Astrocyte of the spinal cord (primary cell): ENCODE data around the gene GGACT.

ENCODE experiments used
- DNase-seq: peaks from one replicate; pipeline ENCODE4 v3.0.0; 2011; ENCODE audit warnings: low read depth, low spot score
- H3K4me3 ChIP-seq: 2 replicates; pipeline ENCODE4 v1.5.1; 2011; ENCODE audit warnings: low read depth, mild to moderate bottlenecking, low read length, moderate library complexity
- in situ Hi-C: cut with HindIII; loops from 2 replicates; pipeline ENCODE4 v1.10.0; 2017; ENCODE audit warnings: low sequenced_read_pairs
- TF ChIP-seq, protein P1 (sequence below): IDR thresholded peaks from 2 replicates; pipeline ENCODE4 v1.5.1; 2012; ENCODE audit warnings: low read depth, mild to moderate bottlenecking, low read length, inconsistent platforms

The GGACT gene

DNA sequence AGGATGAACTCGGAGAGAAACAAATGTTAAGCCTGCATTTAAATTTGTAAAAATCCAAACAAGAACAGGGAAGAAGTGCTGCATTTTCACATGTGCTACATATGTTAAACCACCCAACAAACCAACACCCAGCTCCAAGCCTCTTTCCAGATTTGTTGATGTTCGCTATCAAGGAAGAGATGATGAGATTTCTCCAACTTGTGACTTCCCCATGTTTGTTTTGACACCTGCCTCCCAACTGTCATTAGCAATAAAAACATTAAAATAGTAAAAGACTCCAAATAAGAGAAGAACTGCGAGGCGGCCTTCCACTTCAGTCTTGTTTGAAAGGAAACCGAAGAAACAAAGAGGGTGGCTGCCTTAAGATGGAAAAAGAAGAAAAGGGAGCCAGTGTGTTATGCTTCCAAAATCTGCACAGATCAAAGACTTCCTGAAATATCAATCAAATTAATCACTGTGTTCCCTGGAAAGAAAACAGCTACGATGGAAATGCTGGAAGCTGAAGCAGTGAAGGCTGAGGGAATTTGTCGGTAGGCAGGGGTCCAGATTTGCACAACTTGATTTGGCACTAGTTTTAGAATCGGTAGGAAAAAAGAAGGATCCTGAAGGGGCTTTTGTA lies 14.0 kb upstream of the GGACT start:
- in situ Hi-C loops, result no loop called here
- no peak for DNase-seq

DNA sequence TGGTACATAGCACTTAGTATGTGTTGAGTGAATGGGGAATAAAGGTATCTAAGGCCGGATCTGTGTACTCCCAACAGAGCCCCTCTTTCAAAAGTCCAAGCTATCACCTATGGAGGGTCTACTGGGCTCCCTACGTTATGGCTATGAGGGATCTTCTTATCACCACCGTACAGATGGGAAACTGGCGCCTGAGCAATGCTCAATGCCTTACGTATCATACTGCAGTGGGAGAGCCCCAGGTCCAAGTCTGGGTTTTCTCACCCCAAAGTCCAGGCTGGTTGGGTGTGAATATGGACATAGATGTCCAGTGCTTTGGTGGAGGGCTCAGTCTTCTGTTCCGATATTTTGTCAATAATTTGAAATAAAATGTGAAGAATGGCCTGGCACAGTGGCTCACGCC lies 13.1 kb upstream of the GGACT start:
- in situ Hi-C loops, result no loop called here
- DNase-seq, result no peak
- H3K4me3 ChIP-seq, result no peak overlapping the region
- TF ChIP-seq, protein P1, sequence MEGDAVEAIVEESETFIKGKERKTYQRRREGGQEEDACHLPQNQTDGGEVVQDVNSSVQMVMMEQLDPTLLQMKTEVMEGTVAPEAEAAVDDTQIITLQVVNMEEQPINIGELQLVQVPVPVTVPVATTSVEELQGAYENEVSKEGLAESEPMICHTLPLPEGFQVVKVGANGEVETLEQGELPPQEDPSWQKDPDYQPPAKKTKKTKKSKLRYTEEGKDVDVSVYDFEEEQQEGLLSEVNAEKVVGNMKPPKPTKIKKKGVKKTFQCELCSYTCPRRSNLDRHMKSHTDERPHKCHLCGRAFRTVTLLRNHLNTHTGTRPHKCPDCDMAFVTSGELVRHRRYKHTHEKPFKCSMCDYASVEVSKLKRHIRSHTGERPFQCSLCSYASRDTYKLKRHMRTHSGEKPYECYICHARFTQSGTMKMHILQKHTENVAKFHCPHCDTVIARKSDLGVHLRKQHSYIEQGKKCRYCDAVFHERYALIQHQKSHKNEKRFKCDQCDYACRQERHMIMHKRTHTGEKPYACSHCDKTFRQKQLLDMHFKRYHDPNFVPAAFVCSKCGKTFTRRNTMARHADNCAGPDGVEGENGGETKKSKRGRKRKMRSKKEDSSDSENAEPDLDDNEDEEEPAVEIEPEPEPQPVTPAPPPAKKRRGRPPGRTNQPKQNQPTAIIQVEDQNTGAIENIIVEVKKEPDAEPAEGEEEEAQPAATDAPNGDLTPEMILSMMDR, result no peak

More for the DNA sequence above, 14.0 kb upstream of the GGACT start:
- TF ChIP-seq, protein P1, result no peak
- H3K4me3 ChIP-seq, result no peak overlapping the region

DNA sequence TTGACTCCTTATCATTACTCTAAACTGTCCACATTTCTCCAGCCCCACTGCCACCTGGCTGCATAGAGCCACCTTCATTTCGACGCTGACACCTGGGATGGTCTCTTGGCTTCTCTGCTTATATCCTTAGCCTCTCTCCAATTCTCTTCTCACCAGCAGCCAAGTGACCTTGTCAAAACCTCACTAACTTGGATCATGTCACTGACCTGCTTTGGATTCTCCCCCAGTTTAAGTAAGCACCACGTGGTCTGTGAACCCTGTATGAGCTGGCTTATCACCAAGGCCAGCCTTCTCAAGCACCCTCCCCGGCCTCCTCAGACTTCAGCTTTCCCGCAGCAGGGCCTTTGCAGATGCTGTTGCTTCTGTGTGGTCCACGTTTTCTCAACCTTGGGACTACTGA lies 12.3 kb upstream of the GGACT start:
- TF ChIP-seq, protein P1, result no peak
- in situ Hi-C loops, result no loop called here

GRCh38 chr13:100600461-100600860 lies 11.9 kb upstream of the GGACT start:
- no peak for DNase-seq
- no peak overlapping the region for H3K4me3 ChIP-seq
- in situ Hi-C loops, result no loop called here
- TF ChIP-seq, protein P1, result no peak

More for the DNA sequence above, 12.3 kb upstream of the GGACT start:
- H3K4me3 ChIP-seq, result no peak overlapping the region
- no peak for DNase-seq

DNA sequence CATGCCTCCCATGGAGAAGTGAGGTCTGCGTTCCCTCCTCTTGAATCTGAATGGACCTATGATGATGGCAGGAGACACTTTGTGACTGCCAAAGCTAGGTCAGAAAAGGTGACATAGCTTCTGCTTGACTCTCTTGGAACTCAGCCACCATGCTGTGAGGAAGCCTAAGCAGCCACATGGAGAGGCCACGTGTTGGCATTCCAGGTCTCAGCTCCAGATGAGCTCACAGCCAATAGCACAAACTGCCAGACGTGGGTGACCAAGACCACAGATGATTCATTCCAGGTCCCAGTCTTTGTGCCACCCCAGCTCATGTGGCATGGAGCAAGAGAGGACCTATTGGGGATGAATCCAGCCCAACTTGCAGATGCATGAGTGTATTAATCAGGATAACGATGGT lies 8.7 kb upstream of the GGACT start:
- in situ Hi-C loops, result no loop called here
- TF ChIP-seq, protein P1, result no peak
- peak; percentile 37 for DNase-seq
- no peak overlapping the region for H3K4me3 ChIP-seq

- in situ Hi-C loops, result no loop called here
- no peak for DNase-seq
- TF ChIP-seq, protein P1, result no peak
- H3K4me3 ChIP-seq, result no peak overlapping the region
Measured at GRCh38 chr13:100596516-100596915, 7.9 kb upstream of the GGACT start.
